ENCODE results near the gene OBSCN. TPM values are rescaled to one million over a fixed set of nuclear protein-coding genes. Genes with fewer than 3 reads are reported as not detected.

Gene OBSCN
- total RNA-seq, result 15.2 and 16.1 TPM in 2 replicates
- long read RNA-seq, partial matches to known transcripts, result 1 of 2 reads
- long read RNA-seq, other reads (novel, unspliced or antisense), result 1 of 2 reads

- Mint-ChIP-seq H3K9me3 (ENCODE audit: unreplicated experiment) (no peaks in the 10 kb centered on the region), H3K4me1 (ENCODE audit: unreplicated experiment) (peaks cover 2% of the 10 kb centered on the region), H3K27ac (ENCODE audit: unreplicated experiment) (no peak within 1 kb of the TSS), H3K36me3 (ENCODE audit: unreplicated experiment) (no peaks in the 10 kb centered on the region), H3K27me3 (ENCODE audit: unreplicated experiment) (peaks cover 7% of the 10 kb centered on the region), H3K4me3 (ENCODE audit: unreplicated experiment) (no peak within 1 kb of the TSS)
- no peak for TF ChIP-seq CTCF (IDR thresholded peaks at IDR 0.05)
- peak; percentile 81 for DNase-seq (ENCODE audit: extremely low spot score, unreplicated experiment)
Measured at GRCh38 chr1:228207851-228208821, at the start of gene OBSCN. Gene OBSCN, plus strand, starts transcription at chr1:228208044. Its CDS starts 3,740 bp downstream, at chr1:228211784.

- no peaks in the 10 kb centered on the region for H3K36me3 Mint-ChIP-seq (ENCODE audit: unreplicated experiment)
Measured at GRCh38 chr1:228158151-228159007, 49.5 kb upstream of the OBSCN start.

GRCh38 chr1:228159008-228159665, 48.7 kb upstream of the OBSCN start:
- Mint-ChIP-seq H3K9me3 (ENCODE audit: unreplicated experiment) (no peaks in the 10 kb centered on the region), H3K27ac (ENCODE audit: unreplicated experiment) (no peak overlapping the region), H3K4me1 (ENCODE audit: unreplicated experiment) (peaks cover 2% of the 10 kb centered on the region), H3K27me3 (ENCODE audit: unreplicated experiment) (no peaks in the 10 kb centered on the region), H3K36me3 (ENCODE audit: unreplicated experiment) (no peaks in the 10 kb centered on the region), H3K4me3 (ENCODE audit: unreplicated experiment) (no peak overlapping the region)
- DNase-seq (ENCODE audit: extremely low spot score, unreplicated experiment), result no peak
- no peak for TF ChIP-seq CTCF (IDR thresholded peaks at IDR 0.05)

More at GRCh38 chr1:228158151-228159007, 49.5 kb upstream of the OBSCN start:
- no peak for DNase-seq (ENCODE audit: extremely low spot score, unreplicated experiment)
- no peak overlapping the region for H3K4me3 Mint-ChIP-seq (ENCODE audit: unreplicated experiment)
- H3K4me1 Mint-ChIP-seq (ENCODE audit: unreplicated experiment), result peaks cover 2% of the 10 kb centered on the region
- no peak for TF ChIP-seq CTCF (IDR thresholded peaks at IDR 0.05)
- H3K27me3 Mint-ChIP-seq (ENCODE audit: unreplicated experiment), result no peaks in the 10 kb centered on the region
- H3K27ac Mint-ChIP-seq (ENCODE audit: unreplicated experiment), result no peak overlapping the region
- no peaks in the 10 kb centered on the region for H3K9me3 Mint-ChIP-seq (ENCODE audit: unreplicated experiment)

- TF ChIP-seq CTCF (IDR thresholded peaks at IDR 0.05), result no peak
- no peaks in the 10 kb centered on the region for H3K27me3 Mint-ChIP-seq (ENCODE audit: unreplicated experiment)
- no peak overlapping the region for H3K4me3 Mint-ChIP-seq (ENCODE audit: unreplicated experiment)
- H3K27ac Mint-ChIP-seq (ENCODE audit: unreplicated experiment), result no peak overlapping the region
- H3K36me3 Mint-ChIP-seq (ENCODE audit: unreplicated experiment), result no peaks in the 10 kb centered on the region
- no peak for DNase-seq (ENCODE audit: extremely low spot score, unreplicated experiment)
- H3K9me3 Mint-ChIP-seq (ENCODE audit: unreplicated experiment), result no peaks in the 10 kb centered on the region
- peaks cover 10% of the 10 kb centered on the region for H3K4me1 Mint-ChIP-seq (ENCODE audit: unreplicated experiment)
Measured at GRCh38 chr1:228160201-228160761, 47.6 kb upstream of the OBSCN start.
